ENCODE data around the gene CRACDL.

DNA sequence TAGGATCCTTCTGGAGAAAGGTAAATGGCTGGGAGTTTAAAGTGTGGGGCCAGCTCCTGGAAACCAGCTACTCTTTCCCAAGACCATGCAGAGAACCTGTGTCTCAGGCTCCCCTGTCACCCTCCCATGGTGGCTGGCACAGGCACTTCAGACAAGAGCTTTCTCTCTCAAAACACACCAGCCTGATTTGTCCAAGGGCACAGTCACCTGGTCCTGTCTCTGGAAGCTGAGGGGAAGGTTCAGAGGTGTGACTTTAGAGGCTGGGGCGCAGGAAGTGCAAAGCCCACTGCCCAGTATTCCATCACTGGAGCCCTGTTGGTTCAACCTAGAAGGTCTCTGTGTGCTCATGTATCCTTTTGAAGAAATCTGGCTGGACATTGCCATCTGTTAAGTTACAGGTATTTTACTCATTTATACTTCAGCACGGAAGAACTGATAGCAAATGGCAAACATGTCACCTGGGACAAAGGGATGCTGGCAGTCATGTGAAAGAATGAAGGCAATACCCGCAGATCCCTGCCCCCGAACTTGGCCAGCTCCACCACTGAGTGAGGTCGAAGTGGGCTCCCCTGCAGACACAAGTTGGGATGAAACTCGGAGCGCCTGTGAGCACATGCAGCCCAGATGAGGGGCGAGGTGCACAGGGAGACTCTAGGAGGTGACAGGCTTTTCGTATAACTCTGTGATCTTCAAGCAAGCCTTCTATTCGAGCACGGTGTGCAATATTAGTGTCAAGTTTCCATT lies 108.2 kb downstream of the CRACDL start:
- TF ChIP-seq POLR2A (IDR thresholded peaks at IDR 0.05; ENCODE audit: low read depth, low read length) = no peak
- no peak for TF ChIP-seq POLR2AphosphoS5 (IDR thresholded peaks at IDR 0.05; ENCODE audit: low read depth, low read length)
